Measurements from ENCODE around the gene OR6B2. TPM values are rescaled to one million over a fixed set of nuclear protein-coding genes. Genes with fewer than 3 reads are reported as not detected.

OR6B2 gene
- total RNA-seq, 4 donors from 2014 or later = not detected

- intact Hi-C loops (cut with DNase I; ENCODE audit: low total_unique reads) = no loop called here
- H3K4me3 ChIP-seq = no peak overlapping the region
- H3K9me3 ChIP-seq = no peaks in the 10 kb centered on the region
- TF ChIP-seq CTCF (IDR thresholded peaks at IDR 0.05) (no peak), POLR2A (IDR thresholded peaks at IDR 0.05) (no peak)
- no peaks in the 10 kb centered on the region for H3K4me1 ChIP-seq
- no peaks in the 10 kb centered on the region for H3K27me3 ChIP-seq
- H3K36me3 ChIP-seq = no peaks in the 10 kb centered on the region
- no peak overlapping the region for H3K27ac ChIP-seq
- no peak for DNase-seq
Observed at GRCh38 chr2:240056678-240057077, 26.4 kb upstream of the OR6B2 start.

- Histone ChIP-seq H3K4me1 (no peaks in the 10 kb centered on the region), H3K27ac (no peak overlapping the region), H3K9me3 (no peaks in the 10 kb centered on the region), H3K27me3 (peaks cover 0 to under 1% of the 10 kb centered on the region in 2 donors), H3K4me3 (no peak overlapping the region), H3K36me3 (no peaks in the 10 kb centered on the region)
- TF ChIP-seq POLR2A (IDR thresholded peaks at IDR 0.05) (no peak), CTCF (IDR thresholded peaks at IDR 0.05) (no peak)
- no peak for DNase-seq
- intact Hi-C loops (cut with DNase I; ENCODE audit: low total_unique reads) = no loop called here
Observed at GRCh38 chr2:240055177-240055917, 25.1 kb upstream of the OR6B2 start.

GRCh38 chr2:240053173-240054155 lies 23.2 kb upstream of the OR6B2 start, which contains the start of gene OR6B3:
Gene OR6B3 (minus strand): TSS chr2:240053521.
- H3K4me1 ChIP-seq = no peaks in the 10 kb centered on the region
- no peak within 1 kb of the TSS for H3K27ac ChIP-seq
- peaks cover 0 to 7% of the 10 kb centered on the region in 2 donors for H3K27me3 ChIP-seq
- no peaks in the 10 kb centered on the region for H3K9me3 ChIP-seq
- H3K4me3 ChIP-seq = no peak within 1 kb of the TSS
- intact Hi-C loops (cut with DNase I; ENCODE audit: low total_unique reads) = no loop called here
- TF ChIP-seq POLR2A (IDR thresholded peaks at IDR 0.05) (no peak), CTCF (IDR thresholded peaks at IDR 0.05) (no peak)
- no peak for DNase-seq
- no peaks in the 10 kb centered on the region for H3K36me3 ChIP-seq

- peaks cover 0 to 7% of the 10 kb centered on the region in 2 donors for H3K27me3 ChIP-seq
- no peaks in the 10 kb centered on the region for H3K9me3 ChIP-seq
- H3K4me3 ChIP-seq = no peak overlapping the region
- no peaks in the 10 kb centered on the region for H3K4me1 ChIP-seq
- TF ChIP-seq CTCF (IDR thresholded peaks at IDR 0.05) (no peak), POLR2A (IDR thresholded peaks at IDR 0.05) (no peak)
- DNase-seq = no peak
- intact Hi-C loops (cut with DNase I; ENCODE audit: low total_unique reads) = no loop called here
- no peak overlapping the region for H3K27ac ChIP-seq
- no peaks in the 10 kb centered on the region for H3K36me3 ChIP-seq
Observed at GRCh38 chr2:240052524-240052923, 22.3 kb upstream of the OR6B2 start.

GRCh38 chr2:240051697-240052096 lies 21.5 kb upstream of the OR6B2 start:
- peaks cover 0 to 7% of the 10 kb centered on the region in 2 donors for H3K27me3 ChIP-seq

More at GRCh38 chr2:240051697-240052096, 21.5 kb upstream of the OR6B2 start:
- Histone ChIP-seq H3K9me3 (no peaks in the 10 kb centered on the region), H3K4me3 (no peak overlapping the region), H3K27ac (no peak overlapping the region), H3K36me3 (no peaks in the 10 kb centered on the region), H3K4me1 (no peaks in the 10 kb centered on the region)
- intact Hi-C loops (cut with DNase I; ENCODE audit: low total_unique reads) = no loop called here
- TF ChIP-seq POLR2A (IDR thresholded peaks at IDR 0.05) (no peak), CTCF (IDR thresholded peaks at IDR 0.05) (no peak)
- DNase-seq = no peak
